ENCODE data around the gene FAM118B. TPM values are rescaled to one million over a fixed set of nuclear protein-coding genes. Genes with fewer than 3 reads are reported as not detected.

The FAM118B gene
- total and polyA plus RNA-seq, 4 donors, result 3.7 to 12.0 (median 6.6) TPM

- Histone ChIP-seq H3K4me3 (ENCODE audit: low read depth in 1 of 3, low read length in 3 of 3) (no peak overlapping the region), H3K9me3 (ENCODE audit: control insufficient read depth in 4 of 4, low read length in 3 of 4) (no peaks in the 10 kb centered on the region), H3K36me3 (ENCODE audit: control insufficient read depth in 4 of 4, insufficient read depth in 3 of 4, low read depth in 1 of 4, low read length in 3 of 4) (peaks cover 0 to 14% (median 10%) of the 10 kb centered on the region in 4 donors), H3K9ac (ENCODE audit: low read depth in 1 of 2, low read length in 2 of 2) (no peak overlapping the region), H3K27ac (ENCODE audit: low read depth in 1 of 2, low read length in 2 of 2) (no peak overlapping the region), H3K27me3 (ENCODE audit: control insufficient read depth in 4 of 4, insufficient read depth in 4 of 4, low read length in 3 of 4) (no peaks in the 10 kb centered on the region), H3K4me1 (ENCODE audit: control insufficient read depth in 4 of 4, insufficient read depth in 4 of 4, low read length in 3 of 4) (peaks cover 6 to 54% (median 39%) of the 10 kb centered on the region in 4 donors)
- 74% methylated on average over 8 of the region's 8 CpGs for WGBS
- no peak for TF ChIP-seq JUND (IDR thresholded peaks at IDR 0.05)
- no peak for DNase-seq (ENCODE audit: low spot score)
These were observed 67.6 kb downstream of the FAM118B start for GRCh38 chr11:126279191-126279590.

- no peak overlapping the region for H3K9ac ChIP-seq (ENCODE audit: low read depth in 1 of 2, low read length in 2 of 2)
- no peak for DNase-seq (ENCODE audit: low spot score)
These were observed 69.0 kb downstream of the FAM118B start for GRCh38 chr11:126280595-126280994.

GRCh38 chr11:126281245-126281644, 69.7 kb downstream of the FAM118B start:
- DNase-seq (ENCODE audit: low spot score), result no peak
- whole genome bisulfite sequencing, result 88% methylated on average over 6 of the region's 6 CpGs
- H3K4me3 ChIP-seq (ENCODE audit: low read depth in 1 of 3, low read length in 3 of 3), result no peak overlapping the region

More at GRCh38 chr11:126280595-126280994, 69.0 kb downstream of the FAM118B start:
- H3K4me3 ChIP-seq (ENCODE audit: low read depth in 1 of 3, low read length in 3 of 3), result no peak overlapping the region
- H3K36me3 ChIP-seq (ENCODE audit: control insufficient read depth in 4 of 4, insufficient read depth in 3 of 4, low read depth in 1 of 4, low read length in 3 of 4), result peaks cover 0 to 3% (median 2%) of the 10 kb centered on the region in 4 donors
- H3K4me1 ChIP-seq (ENCODE audit: control insufficient read depth in 4 of 4, insufficient read depth in 4 of 4, low read length in 3 of 4), result peaks cover 8 to 54% (median 41%) of the 10 kb centered on the region in 4 donors
- peak overlapping the region in 1 of 2 donors; percentile 8 for H3K27ac ChIP-seq (ENCODE audit: low read depth in 1 of 2, low read length in 2 of 2)
- H3K27me3 ChIP-seq (ENCODE audit: control insufficient read depth in 4 of 4, insufficient read depth in 4 of 4, low read length in 3 of 4), result no peaks in the 10 kb centered on the region
- TF ChIP-seq MAX (IDR thresholded peaks at IDR 0.05), result no peak
- TF ChIP-seq GABPA (IDR thresholded peaks at IDR 0.05 in 1 of 2, conservative IDR thresholded peaks at IDR 0.05 in 1 of 2), result no peak
- TF ChIP-seq ATF3 (IDR thresholded peaks at IDR 0.05), result no peak
- TF ChIP-seq REST (IDR thresholded peaks at IDR 0.05), result no peak
- no peak for TF ChIP-seq NR2F2 (IDR thresholded peaks at IDR 0.05)
- no peak for TF ChIP-seq EGR1 (IDR thresholded peaks at IDR 0.05; ENCODE audit: low read depth in 2 of 2)
- TF ChIP-seq RAD21 (IDR thresholded peaks at IDR 0.05), result no peak
- no peak for TF ChIP-seq HNF4A (conservative IDR thresholded peaks at IDR 0.05)
- TF ChIP-seq RXRA (IDR thresholded peaks at IDR 0.05), result no peak
- no peak for TF ChIP-seq FOXA1 (IDR thresholded peaks at IDR 0.05)
- no peak for TF ChIP-seq HNF4G (IDR thresholded peaks at IDR 0.05)
- H3K9me3 ChIP-seq (ENCODE audit: control insufficient read depth in 4 of 4, low read length in 3 of 4), result no peaks in the 10 kb centered on the region
- 64% methylated on average over 5 of the region's 5 CpGs for WGBS

More at GRCh38 chr11:126281245-126281644, 69.7 kb downstream of the FAM118B start:
- no peaks in the 10 kb centered on the region for H3K36me3 ChIP-seq (ENCODE audit: control insufficient read depth in 4 of 4, insufficient read depth in 3 of 4, low read depth in 1 of 4, low read length in 3 of 4)
- TF ChIP-seq YY1 (IDR thresholded peaks at IDR 0.05) (no peak), FOXA1 (IDR thresholded peaks at IDR 0.05) (no peak), GABPA (IDR thresholded peaks at IDR 0.05 in 1 of 2, conservative IDR thresholded peaks at IDR 0.05 in 1 of 2) (no peak), NR2F2 (IDR thresholded peaks at IDR 0.05) (no peak), FOXA2 (IDR thresholded peaks at IDR 0.05) (no peak), REST (IDR thresholded peaks at IDR 0.05) (no peak), HNF4G (IDR thresholded peaks at IDR 0.05) (no peak), SP1 (IDR thresholded peaks at IDR 0.05) (no peak)
- no peaks in the 10 kb centered on the region for H3K27me3 ChIP-seq (ENCODE audit: control insufficient read depth in 4 of 4, insufficient read depth in 4 of 4, low read length in 3 of 4)
- no peak overlapping the region for H3K9ac ChIP-seq (ENCODE audit: low read depth in 1 of 2, low read length in 2 of 2)
- no peaks in the 10 kb centered on the region for H3K9me3 ChIP-seq (ENCODE audit: control insufficient read depth in 4 of 4, low read length in 3 of 4)
- peaks cover 8 to 53% (median 39%) of the 10 kb centered on the region in 4 donors for H3K4me1 ChIP-seq (ENCODE audit: control insufficient read depth in 4 of 4, insufficient read depth in 4 of 4, low read length in 3 of 4)
- H3K27ac ChIP-seq (ENCODE audit: low read depth in 1 of 2, low read length in 2 of 2), result no peak overlapping the region
